ENCODE data around the gene HMOX2.

DNA sequence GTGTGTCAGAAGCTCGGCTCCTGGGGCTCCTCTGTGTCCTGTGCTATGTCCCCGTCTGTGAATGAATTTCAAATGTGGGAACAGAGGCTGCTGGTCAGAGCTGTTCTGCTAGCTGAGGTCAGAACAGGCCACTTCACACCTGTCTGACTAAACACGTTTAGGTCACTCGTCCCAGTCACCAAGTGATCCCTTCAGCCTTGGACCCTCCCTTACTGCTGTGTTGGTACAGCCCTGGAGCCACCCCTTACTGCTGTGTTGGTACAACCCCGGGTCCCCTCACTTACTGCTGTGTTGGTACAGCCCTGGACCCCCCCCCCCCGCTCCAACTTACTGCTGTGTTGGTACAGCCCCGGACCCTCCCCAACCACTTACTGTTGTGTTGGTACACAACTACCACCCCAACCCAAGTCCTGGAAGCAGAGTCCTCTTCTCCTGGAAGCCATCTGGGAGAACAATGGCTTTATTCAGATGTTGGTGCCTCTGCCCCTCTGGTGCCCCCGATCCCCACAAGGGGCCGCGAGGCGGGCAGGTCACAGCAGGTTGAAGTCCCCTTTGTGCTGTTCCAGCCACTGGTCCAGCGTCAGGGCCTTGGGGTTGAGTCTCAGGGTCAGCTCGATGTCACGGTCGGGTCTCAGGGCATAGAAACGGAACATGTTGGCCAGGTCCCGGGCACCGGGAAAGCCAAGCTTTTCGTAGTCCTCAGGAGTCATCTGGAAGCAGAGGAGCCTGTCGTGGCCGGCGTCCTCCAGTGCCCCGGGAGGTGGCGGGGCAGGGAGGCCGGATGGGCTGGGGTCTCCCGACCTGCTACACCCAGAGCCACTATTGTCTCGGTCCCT lies 14.7 kb upstream of the HMOX2 start:
- no peak for TF ChIP-seq GATA2 (IDR thresholded peaks at IDR 0.05; ENCODE audit: low read depth, low read length)
- no peak for TF ChIP-seq GATA3 (IDR thresholded peaks at IDR 0.05; ENCODE audit: low read depth, low read length)
